ENCODE data around the gene C19orf73. TPM values are rescaled to one million over a fixed set of nuclear protein-coding genes. Genes with fewer than 3 reads are reported as not detected.
A peak's percentile ranks its signal among the peaks of the same experiment; 100 is the strongest.

Gene C19orf73
- total and polyA plus RNA-seq, 9 of the 15 experiments (the other 6 are each of a cell fraction or from before 2014, with no cell fraction given), result 0.08 to 7.4 (median 1.4) TPM

GRCh38 chr19:49148784-49149651, 30.1 kb upstream of the C19orf73 start (continued):
- TF ChIP-seq ZNF589 (CRISPR knock-in tag; IDR thresholded peaks at IDR 0.05; ENCODE audit: low read depth) (no peak), SIX5 (IDR thresholded peaks at IDR 0.05; ENCODE audit: borderline replicate concordance in 1 of 2, insufficient read depth in 1 of 2, low read depth in 1 of 2, low read length in 2 of 2) (no peak), ILF3 (IDR thresholded peaks at IDR 0.05; ENCODE audit: borderline replicate concordance) (no peak), ZNF408 (CRISPR knock-in tag; IDR thresholded peaks at IDR 0.05; ENCODE audit: low read depth) (no peak), KLF1 (tag; IDR thresholded peaks at IDR 0.05) (no peak), DEAF1 (CRISPR knock-in tag; IDR thresholded peaks at IDR 0.05) (no peak), PHB2 (IDR thresholded peaks at IDR 0.05; ENCODE audit: low read depth) (no peak), RFX7 (CRISPR knock-in tag; IDR thresholded peaks at IDR 0.05) (no peak), DIDO1 (tag; IDR thresholded peaks at IDR 0.05; ENCODE audit: low read depth) (no peak), GTF2B (IDR thresholded peaks at IDR 0.05; ENCODE audit: extremely low read depth, insufficient read length) (no peak), TOE1 (IDR thresholded peaks at IDR 0.05; ENCODE audit: borderline replicate concordance) (peak; percentile 79; the same call in 1 of the 2 replicates), TOE1 (CRISPR knock-in tag; IDR thresholded peaks at IDR 0.05; ENCODE audit: borderline replicate concordance, low read depth) (no peak), NFIX (CRISPR knock-in tag; IDR thresholded peaks at IDR 0.05; ENCODE audit: low read depth) (no peak), MYC (IDR thresholded peaks at IDR 0.05; ENCODE audit: low read depth, low read length) (peak; percentile 45), MYC (CRISPR knock-in tag; IDR thresholded peaks at IDR 0.05; ENCODE audit: borderline replicate concordance, low read depth) (peak; percentile 46; the same call in 1 of the 2 replicates), ATF4 (CRISPR knock-in tag; IDR thresholded peaks at IDR 0.05) (no peak), ZNF12 (CRISPR knock-in tag; IDR thresholded peaks at IDR 0.05) (0 out of 2 replicates have a peak, but pooled peaks have one; percentile 62), ZNF232 (CRISPR knock-in tag; IDR thresholded peaks at IDR 0.05) (no peak), CREB3 (tag; conservative IDR thresholded peaks at IDR 0.05; ENCODE audit: low read depth) (no peak), ZNF253 (CRISPR knock-in tag; conservative IDR thresholded peaks at IDR 0.05) (0 out of 2 replicates have a peak, but pooled peaks have one; percentile 36), ILK (tag; IDR thresholded peaks at IDR 0.05; ENCODE audit: borderline replicate concordance, low read depth) (no peak), THRAP3 (IDR thresholded peaks at IDR 0.05; ENCODE audit: borderline replicate concordance) (no peak), ZNF133 (CRISPR knock-in tag; IDR thresholded peaks at IDR 0.05) (no peak)

All from K562 (cell line).